Motor neuron (in vitro differentiated cells): ENCODE measurements around the gene PI3. TPM values are rescaled to one million over a fixed set of nuclear protein-coding genes. Genes with fewer than 3 reads are reported as not detected.

Source experiments
- ATAC-seq, 8 experiments: fragments of 200-7000 bp; cut with Tn5 transposase; replicated peaks in 6 of 8; 2 replicates each; pipeline ENCODE4 v1.8.0; 2021; ENCODE audit warnings: mild to moderate bottlenecking in 8 of 8, moderate library complexity in 8 of 8
- H3K27ac ChIP-seq, 2 donors: fragments of 250-450 bp; sonication (Bioruptor Pico); 2 replicates each; pipeline ENCODE4 v1.9.0; 2021; ENCODE audit warnings: antibody characterized with exemption in 2 of 2, mild to moderate bottlenecking in 2 of 2, moderate library complexity in 1 of 2
- H3K4me1 ChIP-seq, 2 donors: fragments of 250-450 bp; sonication (Bioruptor Pico); replicated peaks in 1 of 2; 2 replicates each; pipeline ENCODE4 v1.6.1; 2021; ENCODE audit warnings: antibody characterized with exemption in 2 of 2, mild to moderate bottlenecking in 2 of 2, moderate library complexity in 1 of 2
- H3K4me3 ChIP-seq, 5 donors: fragments of 250-450 bp; sonication (Bioruptor Pico); 2 replicates each; pipeline ENCODE4 v1.9.0; 2021; ENCODE audit warnings: antibody characterized with exemption in 5 of 5, mild to moderate bottlenecking in 5 of 5, moderate library complexity in 4 of 5
- WGBS, 10 experiments: fragments of 450-650 bp; shearing (Covaris generic); methylation state at CpG; one replicate each; pipeline ENCODE4 v1.0.0; 2022; 5-methylcytosine and 5-hydroxymethylcytosine counted together
- in situ Hi-C, 9 experiments: fragments of 400-800 bp; cut with MboI; loops; one replicate each; pipeline ENCODE4 v1.15.0; 2021; ENCODE audit warnings: low sequenced_read_pairs in 9 of 9, low pct_unique_long_range_greater_than_20kb in 2 of 9; ENCODE audit not compliant: unreplicated experiment in 9 of 9
- total RNA-seq, 8 experiments: library from RNA; unstranded; fragments of 300-600 nt; gene quantifications; 2 replicates each; pipeline versions ENCODE4 v1.2.3 to v1.2.4, GENCODE V29; 2022

Gene PI3
- total RNA-seq, 8 experiments from 2014 or later: 46.2 to 312 TPM; not detected in 6

DNA sequence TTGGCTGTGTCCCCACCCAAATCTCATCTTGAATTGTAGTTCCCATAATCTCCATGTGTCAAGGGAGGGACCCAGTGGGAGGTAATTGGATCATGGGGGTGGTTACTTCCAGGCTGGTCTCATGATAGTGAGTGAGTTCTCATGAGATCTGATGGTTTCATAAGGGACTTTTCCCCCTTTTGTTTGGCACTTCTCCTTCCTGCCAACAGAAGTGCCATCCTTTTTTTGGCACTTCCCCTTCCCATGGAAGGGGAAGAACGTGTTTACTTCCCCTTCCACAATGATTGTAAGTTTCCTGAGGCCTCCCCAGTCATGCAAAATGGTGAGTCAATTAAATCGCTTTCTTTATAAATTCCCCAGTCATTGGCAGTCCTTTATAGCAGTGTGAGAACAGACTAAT, 18.0 kb upstream of the PI3 start:
- ATAC-seq: no peak
- WGBS, 10 experiments: 0 to 100% (median 47%) methylated on average over 1 to 2 of the region's 2 CpGs
- no peak overlapping the region for H3K27ac ChIP-seq

DNA sequence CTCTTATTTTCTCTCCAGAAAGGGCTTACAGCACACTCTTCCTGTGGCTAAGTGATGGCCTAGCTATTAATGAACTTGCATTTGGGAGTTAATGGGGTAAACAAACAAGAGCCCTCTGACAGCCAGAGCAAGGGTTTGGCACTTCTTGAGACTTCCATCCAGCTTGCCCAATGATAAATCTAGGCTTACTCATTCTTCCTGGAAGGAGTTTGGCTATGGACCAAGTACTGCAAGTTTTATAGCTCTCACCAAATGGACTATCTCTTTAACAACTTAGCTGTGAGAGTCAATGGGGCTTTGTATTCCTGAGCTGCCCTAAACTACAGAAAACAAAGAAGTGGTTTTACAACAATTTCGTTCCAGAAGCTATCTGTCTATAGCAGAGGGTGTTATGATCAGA, 16.7 kb upstream of the PI3 start:
- in situ Hi-C loops: no loop called here
- ATAC-seq: peak in 5 of 8 experiments; percentile 61 to 98 (median 75)
- Histone ChIP-seq H3K4me1 (no peaks in the 10 kb centered on the region), H3K4me3 (no peak overlapping the region), H3K27ac (no peak overlapping the region)
- 0 to 40% (median 33%) methylated on average over 1 of the region's 1 CpG; no CpG with 5 or more reads in 5 of the 10 experiments for WGBS, 10 experiments

More for the DNA sequence above, 18.0 kb upstream of the PI3 start:
- Histone ChIP-seq H3K4me3 (no peak overlapping the region), H3K4me1 (no peaks in the 10 kb centered on the region)
- in situ Hi-C loops: no loop called here

GRCh38 chr20:45163083-45163803, 11.5 kb upstream of the PI3 start:
- Histone ChIP-seq H3K4me3 (no peak overlapping the region), H3K4me1 (no peaks in the 10 kb centered on the region), H3K27ac (no peak overlapping the region)
- WGBS, 10 experiments: 0 to 86% (median 36%) methylated on average over 1 of the region's 1 CpG; no CpG with 5 or more reads in 4 of the 10 experiments
- peak in 2 of 8 experiments; percentile 92 to 96 for ATAC-seq
- in situ Hi-C loops: no loop called here

- ATAC-seq: no peak
- no peaks in the 10 kb centered on the region for H3K4me1 ChIP-seq
- no peak overlapping the region for H3K27ac ChIP-seq
- no peak overlapping the region for H3K4me3 ChIP-seq
- in situ Hi-C loops: no loop called here
- WGBS, 10 experiments: 33 to 100% (median 78%) methylated on average over 1 of the region's 1 CpG; no CpG with 5 or more reads in 2 of the 10 experiments
Observed at GRCh38 chr20:45164906-45165305, 9.8 kb upstream of the PI3 start.

DNA sequence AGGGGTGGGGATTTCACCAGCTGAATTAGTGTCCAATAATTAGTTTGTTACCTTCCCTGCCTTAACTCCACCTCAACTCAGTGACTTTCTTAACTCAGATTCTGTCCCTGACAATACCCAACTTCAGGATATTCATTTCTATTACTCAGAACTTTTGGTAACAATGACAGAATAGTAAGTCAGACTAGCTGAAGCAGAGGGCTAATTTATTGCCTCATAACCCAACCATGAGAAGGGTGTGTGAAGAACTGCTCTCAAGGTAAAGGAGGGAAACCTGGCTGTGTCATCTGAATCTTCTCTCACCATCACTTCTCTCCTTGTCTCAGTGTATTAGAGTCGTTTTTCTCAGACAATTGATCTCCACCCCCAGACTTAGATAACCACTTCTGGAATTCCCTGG, 1.2 kb upstream of the PI3 start:
- in situ Hi-C loops: no loop called here
- Histone ChIP-seq H3K4me3 (no peak overlapping the region), H3K4me1 (no peaks in the 10 kb centered on the region), H3K27ac (no peak overlapping the region)
- 0% methylated on average over 1 of the region's 1 CpG; no CpG with 5 or more reads in 6 of the 10 experiments for WGBS, 10 experiments
- ATAC-seq: no peak

DNA sequence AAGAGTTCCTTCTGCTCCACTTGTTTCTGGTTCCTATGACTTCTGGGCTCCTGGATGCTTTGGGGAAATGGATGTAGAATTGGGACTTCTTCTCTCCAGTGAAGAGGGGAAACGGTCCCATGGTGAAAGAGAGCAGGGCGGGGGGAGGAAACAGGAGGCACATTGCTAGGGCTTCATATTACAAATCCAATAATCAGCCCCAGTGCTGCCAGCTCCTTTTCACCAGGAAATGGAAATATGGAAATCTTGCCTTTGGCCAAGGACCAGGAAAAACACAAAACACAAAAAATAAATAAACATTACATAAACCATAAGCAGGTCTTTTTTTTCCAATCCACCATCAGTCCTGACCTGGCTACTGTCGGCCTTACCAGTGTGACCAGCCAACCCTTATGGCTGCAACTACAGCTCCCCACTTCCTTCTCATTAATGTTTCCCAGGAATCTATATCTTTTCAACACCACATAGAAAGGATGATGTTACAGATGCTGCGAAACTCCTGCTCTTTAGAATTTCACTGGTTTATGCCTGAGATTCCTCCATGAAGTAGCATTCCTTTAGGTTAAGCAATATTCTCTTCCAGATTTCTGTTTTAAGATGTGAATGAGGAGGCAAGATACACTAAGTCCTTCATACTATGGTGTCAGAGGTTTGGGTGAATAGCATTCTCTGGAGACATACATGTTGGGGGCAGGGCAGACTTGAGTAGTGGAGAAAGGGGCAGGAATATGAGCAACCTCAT, 2.0 kb downstream of the PI3 start:
- no peak overlapping the region for H3K27ac ChIP-seq
- 0 to 100% (median 87%) methylated on average over 1 to 3 of the region's 4 CpGs; no CpG with 5 or more reads in 3 of the 10 experiments for WGBS, 10 experiments
- H3K4me3 ChIP-seq: no peak overlapping the region
- no peaks in the 10 kb centered on the region for H3K4me1 ChIP-seq
- peak in 3 of 8 experiments; percentile 19 to 74 (median 47) for ATAC-seq
- in situ Hi-C loops: no loop called here

DNA sequence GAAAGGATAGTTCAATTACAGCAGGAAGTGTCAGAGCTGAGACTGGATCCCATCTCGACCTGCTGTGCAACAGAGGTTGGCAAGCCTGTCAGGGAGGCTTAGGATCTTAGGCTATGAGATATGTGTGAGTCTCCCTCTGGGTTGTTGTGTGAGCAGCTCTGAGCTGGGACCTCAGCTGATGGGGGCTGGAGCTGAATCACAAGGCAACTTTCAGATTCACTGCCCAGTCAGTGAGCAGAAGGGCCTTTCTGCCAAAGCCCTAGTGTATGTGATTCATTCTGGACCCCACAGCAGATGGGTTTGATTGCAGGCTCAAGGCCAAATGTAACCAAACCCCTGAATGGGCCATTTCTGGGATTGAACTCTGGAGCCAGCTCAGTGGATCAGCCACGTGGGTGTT, 4.5 kb downstream of the PI3 start:
- Histone ChIP-seq H3K4me3 (no peak overlapping the region), H3K27ac (no peak overlapping the region), H3K4me1 (no peaks in the 10 kb centered on the region)
- in situ Hi-C loops: no loop called here
- WGBS, 10 experiments: 29% methylated on average over 2 of the region's 2 CpGs; no CpG with 5 or more reads in 9 of the 10 experiments
- ATAC-seq: no peak

DNA sequence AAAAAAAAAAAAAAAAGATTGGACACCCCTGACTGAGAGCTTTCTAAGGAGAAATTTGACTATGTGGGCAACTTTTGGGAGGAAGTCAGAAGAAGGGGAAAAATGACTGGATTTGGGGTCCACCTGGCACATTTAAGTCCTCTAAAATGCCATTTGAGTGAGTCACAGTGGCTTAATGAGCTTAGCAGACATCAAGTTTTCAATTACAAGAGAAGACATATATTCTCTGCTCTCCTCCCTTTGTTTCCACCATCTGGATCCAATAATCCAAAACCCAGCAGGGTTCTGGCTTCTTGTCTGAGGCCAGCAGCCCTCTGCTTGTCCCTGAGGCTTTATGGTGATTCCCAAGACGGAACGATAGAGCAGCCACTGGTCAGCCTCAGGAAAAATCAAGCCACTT, 6.9 kb downstream of the PI3 start:
- no peak overlapping the region for H3K27ac ChIP-seq
- no peak overlapping the region for H3K4me3 ChIP-seq
- ATAC-seq: peak in 3 of 8 experiments; percentile 28 to 94 (median 86)
- H3K4me1 ChIP-seq: no peaks in the 10 kb centered on the region
- in situ Hi-C loops: no loop called here
- 10 to 82% (median 63%) methylated on average over 2 of the region's 2 CpGs; no CpG with 5 or more reads in 7 of the 10 experiments for WGBS, 10 experiments

DNA sequence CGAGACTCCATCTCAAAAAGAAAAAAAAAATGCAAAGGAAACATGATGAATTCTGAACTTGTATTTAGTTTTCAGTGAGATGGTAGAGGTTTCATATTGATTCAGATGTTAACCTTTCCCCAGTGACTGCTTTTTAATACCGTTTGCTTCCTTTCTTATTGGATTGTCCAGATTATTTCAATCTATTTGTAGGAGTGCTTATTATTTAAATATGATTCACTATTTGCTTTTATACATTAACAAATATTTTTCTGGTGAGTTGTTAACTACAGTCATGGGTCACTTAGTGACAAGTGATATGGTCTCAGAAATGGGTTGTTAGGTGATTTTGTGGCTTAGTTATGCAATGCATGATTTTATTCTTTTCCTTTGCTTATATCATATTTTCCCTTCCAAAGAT, 8.4 kb downstream of the PI3 start:
- ATAC-seq: no peak
- H3K4me3 ChIP-seq: no peak overlapping the region
- 56 to 100% (median 92%) methylated on average over 1 to 2 of the region's 2 CpGs; no CpG with 5 or more reads in 2 of the 10 experiments for WGBS, 10 experiments
- no peaks in the 10 kb centered on the region for H3K4me1 ChIP-seq
- no peak overlapping the region for H3K27ac ChIP-seq
- in situ Hi-C loops: no loop called here

GRCh38 chr20:45187693-45188092, 13.0 kb downstream of the PI3 start:
- Histone ChIP-seq H3K4me1 (no peaks in the 10 kb centered on the region), H3K4me3 (no peak overlapping the region), H3K27ac (no peak overlapping the region)
- in situ Hi-C loops: no loop called here
- WGBS, 10 experiments: 30 to 80% (median 67%) methylated on average over 1 to 2 of the region's 2 CpGs; no CpG with 5 or more reads in 7 of the 10 experiments
- peak in 1 of 8 experiments; percentile 67 for ATAC-seq

- Histone ChIP-seq H3K4me3 (no peak overlapping the region), H3K27ac (no peak overlapping the region), H3K4me1 (no peaks in the 10 kb centered on the region)
- peak in 3 of 8 experiments; percentile 55 to 80 (median 55) for ATAC-seq
- in situ Hi-C loops: no loop called here
- WGBS, 10 experiments: 20 to 100% (median 53%) methylated on average over 1 to 3 of the region's 3 CpGs; no CpG with 5 or more reads in 2 of the 10 experiments
Observed at GRCh38 chr20:45189067-45189609, 14.4 kb downstream of the PI3 start.

GRCh38 chr20:45189861-45190260, 15.2 kb downstream of the PI3 start:
- no peak for ATAC-seq
- Histone ChIP-seq H3K4me1 (no peaks in the 10 kb centered on the region), H3K4me3 (no peak overlapping the region), H3K27ac (no peak overlapping the region)
- 20 to 100% (median 75%) methylated on average over 1 to 3 of the region's 3 CpGs; no CpG with 5 or more reads in 1 of the 10 experiments for WGBS, 10 experiments
- in situ Hi-C loops: no loop called here

GRCh38 chr20:45191926-45192325, 17.2 kb downstream of the PI3 start:
- in situ Hi-C loops: no loop called here
- no peaks in the 10 kb centered on the region for H3K4me1 ChIP-seq
- no peak overlapping the region for H3K4me3 ChIP-seq
- 55 to 100% (median 75%) methylated on average over 1 to 3 of the region's 3 CpGs; no CpG with 5 or more reads in 6 of the 10 experiments for WGBS, 10 experiments
- no peak for ATAC-seq
- no peak overlapping the region for H3K27ac ChIP-seq
